Natural killer cell treated with Interleukin-12 subunit alpha and Interleukin-12 subunit beta and Interleukin-15 and Interleukin-18, amount 100 ng/mL, for 72 hours (primary cell): ENCODE data around the gene ADGRL1. TPM values are rescaled to one million over a fixed set of nuclear protein-coding genes. Genes with fewer than 3 reads are reported as not detected.
"Not testable (repeated sequence)": the region's sequence is repeated elsewhere in the genome, so short reads cannot be mapped to it uniquely, and the experiment has no call there.

Experiments
- ATAC-seq, 2 donors: fragments of 150-1000 bp; cut with Tn5 transposase in 1 of 2; sonication (Bioruptor Pico), chemical (Tn5 transposase) in 1 of 2; 2 replicates each; pipeline ENCODE4 v1.10.0; 2021
- DNase-seq: peaks from one replicate; pipeline ENCODE4 v3.0.0; 2022; ENCODE audit warnings: low spot score
- H3K27ac Mint-ChIP-seq, 2 donors: 1 replicate in 1 of 2; 2 replicates in 1 of 2; pipeline ENCODE4 v1.8.0; 2022; ENCODE audit warnings: mixed read lengths in 2 of 2, mild to moderate bottlenecking in 1 of 2, moderate library complexity in 1 of 2
- H3K27me3 Mint-ChIP-seq, 2 donors: 1 replicate in 1 of 2; 2 replicates in 1 of 2; pipeline ENCODE4 v1.8.0; 2022; ENCODE audit warnings: mixed read lengths in 2 of 2
- H3K36me3 Mint-ChIP-seq: one replicate; pipeline ENCODE4 v1.8.0; 2022; ENCODE audit warnings: mixed read lengths
- H3K4me1 Mint-ChIP-seq, 2 donors: 1 replicate in 1 of 2; 2 replicates in 1 of 2; pipeline ENCODE4 v1.8.0; 2022; ENCODE audit warnings: low read depth in 2 of 2, mixed read lengths in 2 of 2, mild to moderate bottlenecking in 1 of 2
- H3K4me3 Mint-ChIP-seq: one replicate; pipeline ENCODE4 v1.8.0; 2022; ENCODE audit warnings: mixed read lengths
- H3K9me3 Mint-ChIP-seq: 2 replicates; pipeline ENCODE4 v1.8.0; 2022; ENCODE audit warnings: mixed read lengths
- total RNA-seq, 2 donors: library from RNA; stranded (reverse); gene quantifications; one replicate each; pipeline ENCODE4 v1.2.3, GENCODE V29; 2022

ADGRL1 gene
- total RNA-seq, 2 donors from 2014 or later = 6.5 to 8.2 TPM

DNA sequence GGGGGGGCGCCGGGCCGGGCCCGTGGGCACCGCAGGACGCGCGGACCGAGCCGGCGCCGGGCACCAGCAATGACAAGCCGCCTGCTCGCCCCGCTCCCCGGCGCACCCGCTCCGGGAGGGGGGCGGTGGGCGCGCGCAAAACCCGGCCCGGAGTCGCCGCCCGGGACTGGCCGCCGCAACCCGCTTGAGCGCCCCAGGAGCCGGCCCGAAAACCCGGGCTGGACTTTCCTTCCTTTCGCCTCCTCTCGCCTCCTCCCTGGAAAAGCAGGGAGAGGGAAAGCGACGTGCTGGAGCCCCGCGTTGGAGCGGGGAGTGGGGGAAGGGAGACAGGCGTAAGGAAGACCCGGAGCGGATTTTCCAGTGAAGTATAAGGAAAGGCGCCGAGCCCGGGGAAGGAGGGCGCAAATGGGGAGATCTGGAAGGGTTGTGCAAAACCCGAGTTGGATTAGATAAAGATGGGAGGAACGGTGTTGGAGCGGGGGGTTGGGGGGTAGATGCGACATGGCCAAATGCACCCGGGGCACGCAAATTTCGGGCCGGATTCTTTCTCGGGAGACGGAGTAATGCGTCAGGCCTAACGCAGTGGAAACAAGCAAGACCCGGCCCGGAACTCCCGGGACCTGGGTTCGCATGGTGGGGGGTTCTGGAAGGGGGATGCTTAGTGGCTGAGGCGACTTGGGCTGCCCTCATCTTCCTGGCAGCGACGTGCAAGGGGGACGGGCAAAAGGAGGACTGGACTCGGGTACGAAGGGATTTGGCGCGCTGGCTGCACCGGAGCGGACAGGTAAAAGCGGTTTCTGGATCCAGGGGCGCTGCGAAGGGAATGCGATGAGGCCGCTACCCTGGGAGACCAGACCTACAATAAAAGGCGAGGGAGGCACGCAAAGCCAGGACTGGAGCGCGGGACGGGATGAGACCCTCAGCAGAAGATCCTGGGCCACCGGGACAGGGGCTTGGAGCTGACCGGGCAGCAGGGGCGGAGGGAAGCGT, 1.1 kb upstream of the ADGRL1 start:
- DNase-seq (peak; percentile 79), ATAC-seq (peak; percentile 82 to 84)
- not testable (repeated sequence) for H3K9me3 Mint-ChIP-seq, H3K36me3 Mint-ChIP-seq
- Mint-ChIP-seq H3K27me3 (peaks cover 8 to 15% of the 10 kb centered on the region in 2 donors), H3K27ac (peak overlapping the region; percentile 68 to 88), H3K4me1 (peaks cover 17 to 22% of the 10 kb centered on the region in 2 donors), H3K4me3 (peak overlapping the region; percentile 95)

DNA sequence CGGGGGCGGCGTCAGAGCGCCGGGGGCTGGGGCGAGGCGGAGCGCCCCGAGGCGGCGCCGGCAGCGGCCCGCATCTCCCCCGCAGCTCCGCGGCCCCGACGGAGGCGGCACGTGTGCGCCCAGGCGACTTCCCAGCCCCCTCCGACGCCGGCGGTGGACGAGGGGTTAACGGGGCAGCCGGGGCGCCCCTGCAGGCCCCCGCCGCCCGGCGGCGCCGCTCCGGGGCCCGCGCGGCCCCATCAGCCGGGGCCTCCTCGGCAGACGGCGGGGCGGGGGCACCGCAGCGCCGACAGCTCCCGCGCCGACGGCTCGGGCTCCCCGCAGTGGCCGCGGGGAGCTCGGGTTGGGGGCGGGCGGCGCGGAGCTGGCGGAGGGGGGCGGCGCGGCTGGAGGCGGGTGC, 339 bp upstream of the ADGRL1 start:
- H3K4me1 Mint-ChIP-seq = peaks cover 17 to 25% of the 10 kb centered on the region in 2 donors
- H3K36me3 Mint-ChIP-seq, H3K9me3 Mint-ChIP-seq, H3K27ac Mint-ChIP-seq, DNase-seq: not testable (repeated sequence)
- ATAC-seq = peak; percentile 11 to 25
- peaks cover 8 to 15% of the 10 kb centered on the region in 2 donors for H3K27me3 Mint-ChIP-seq
- peak overlapping the region; percentile 55 for H3K4me3 Mint-ChIP-seq

DNA sequence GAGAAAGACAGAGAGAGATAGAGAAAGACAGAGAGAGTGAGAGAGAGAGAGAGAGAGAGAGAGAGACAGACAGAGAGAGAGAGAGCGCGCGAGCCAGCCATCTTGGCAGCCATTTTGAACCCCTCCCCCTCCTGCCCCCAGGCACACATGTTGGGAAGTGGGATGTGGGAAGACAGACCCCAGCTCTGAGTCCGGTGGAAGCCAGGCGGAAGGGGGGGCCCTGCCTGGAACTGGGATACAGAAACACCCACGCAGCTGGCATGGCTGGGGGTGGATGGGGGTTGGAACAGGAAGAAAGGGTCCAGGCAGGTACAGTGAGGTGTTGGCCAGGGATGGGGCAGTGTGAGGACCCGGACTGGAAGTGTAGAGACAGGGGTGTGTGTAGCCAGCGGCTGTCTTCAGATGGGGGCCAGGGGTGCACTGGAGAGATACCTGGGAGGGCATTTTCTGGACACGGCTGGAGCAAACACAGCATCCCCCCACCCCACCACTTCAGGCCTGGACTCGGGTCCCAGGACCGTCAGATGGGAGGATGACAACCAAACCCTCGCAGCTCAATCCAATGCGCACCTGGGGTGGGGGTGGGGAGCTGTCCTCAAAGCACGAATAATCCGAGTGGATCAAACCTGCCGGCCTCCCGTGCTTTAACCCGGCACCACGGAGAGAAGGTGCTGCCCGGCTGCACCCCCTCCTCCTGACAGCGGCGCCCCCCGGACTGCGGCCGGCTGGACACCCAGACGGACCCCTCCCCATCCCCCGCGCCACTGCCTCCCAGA, 1.1 kb downstream of the ADGRL1 start:
- H3K27me3 Mint-ChIP-seq = peaks cover 4 to 10% of the 10 kb centered on the region in 2 donors
- not testable (repeated sequence) for H3K36me3 Mint-ChIP-seq, ATAC-seq, DNase-seq, H3K9me3 Mint-ChIP-seq
- H3K4me3 Mint-ChIP-seq = peak overlapping the region; percentile 71
- H3K4me1 Mint-ChIP-seq = peaks cover 23 to 27% of the 10 kb centered on the region in 2 donors
- peak overlapping the region; percentile 1 to 47 for H3K27ac Mint-ChIP-seq

DNA sequence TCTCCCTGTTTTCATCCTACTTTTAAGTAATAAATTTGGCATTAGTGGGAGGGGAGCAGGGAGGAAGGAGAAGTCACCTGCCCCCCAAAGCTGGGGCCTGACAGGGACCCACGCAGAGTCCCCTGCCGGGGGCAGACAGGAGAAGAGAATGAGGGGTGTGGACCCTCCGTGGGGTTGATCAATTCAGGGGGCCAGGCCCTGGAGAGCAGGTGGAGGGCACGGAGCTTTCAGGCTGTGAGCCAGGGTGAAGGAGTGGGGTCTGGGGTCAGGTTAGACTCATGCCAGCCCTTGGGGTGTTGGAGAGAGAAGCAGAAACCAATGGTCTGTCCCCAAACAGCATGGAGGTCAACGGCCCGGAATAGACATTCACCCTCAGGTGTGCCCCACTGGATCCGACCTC, 1.8 kb downstream of the ADGRL1 start:
- not testable (repeated sequence) for H3K9me3 Mint-ChIP-seq, ATAC-seq, DNase-seq, H3K27me3 Mint-ChIP-seq, H3K36me3 Mint-ChIP-seq
- Mint-ChIP-seq H3K27ac (peak overlapping the region; percentile 1 to 47), H3K4me1 (peaks cover 24 to 28% of the 10 kb centered on the region in 2 donors), H3K4me3 (peak overlapping the region; percentile 71)

DNA sequence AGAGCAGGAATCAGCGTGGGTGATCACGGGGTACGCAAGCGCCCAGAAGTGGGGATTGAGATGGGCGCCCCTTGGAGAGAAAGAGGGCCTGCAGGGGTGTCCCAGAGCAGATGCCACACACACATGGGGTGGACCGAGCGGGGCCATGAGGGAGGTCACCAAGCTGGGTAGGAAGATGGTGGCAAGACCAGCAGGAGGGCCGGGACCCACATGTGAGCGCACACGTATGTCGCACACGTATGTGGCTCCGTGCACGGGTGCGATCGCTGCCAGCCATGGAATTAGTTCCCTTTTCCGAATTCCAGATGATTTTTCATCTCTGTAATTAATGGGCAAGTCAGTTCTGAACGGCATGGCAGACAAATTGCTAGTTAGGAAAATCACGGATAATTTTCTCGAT, 2.2 kb downstream of the ADGRL1 start:
- not testable (repeated sequence) for H3K36me3 Mint-ChIP-seq, H3K27me3 Mint-ChIP-seq, H3K9me3 Mint-ChIP-seq, ATAC-seq, DNase-seq
- H3K4me1 Mint-ChIP-seq = peaks cover 24 to 28% of the 10 kb centered on the region in 2 donors
- peak overlapping the region; percentile 71 for H3K4me3 Mint-ChIP-seq
- H3K27ac Mint-ChIP-seq = peak overlapping the region; percentile 1 to 47

DNA sequence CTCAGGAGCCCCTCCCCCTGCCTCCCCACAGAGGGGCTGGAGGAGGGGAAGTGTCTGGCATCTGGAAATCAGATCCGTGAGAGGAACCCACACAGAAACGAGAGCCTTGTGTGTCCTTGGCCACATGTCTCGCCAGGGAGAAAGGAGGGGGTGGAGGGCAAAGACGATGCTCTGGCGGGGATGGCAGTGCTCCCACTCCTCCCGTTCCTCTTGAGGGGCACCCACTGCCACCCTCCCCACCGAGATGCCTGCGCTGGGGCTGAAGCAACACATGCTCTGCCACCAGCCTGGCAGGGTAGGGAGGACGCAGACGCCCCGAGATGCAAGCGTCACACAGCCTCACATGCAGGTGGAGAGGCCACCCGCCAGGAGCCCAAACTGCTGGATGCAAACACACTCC, 2.8 kb downstream of the ADGRL1 start:
- Mint-ChIP-seq H3K4me1 (peaks cover 24 to 28% of the 10 kb centered on the region in 2 donors), H3K27me3 (peaks cover 0 to 5% of the 10 kb centered on the region in 2 donors), H3K4me3 (no peak overlapping the region), H3K36me3 (no peaks in the 10 kb centered on the region), H3K9me3 (no peaks in the 10 kb centered on the region), H3K27ac (no peak overlapping the region)
- DNase-seq (no peak), ATAC-seq (no peak)

DNA sequence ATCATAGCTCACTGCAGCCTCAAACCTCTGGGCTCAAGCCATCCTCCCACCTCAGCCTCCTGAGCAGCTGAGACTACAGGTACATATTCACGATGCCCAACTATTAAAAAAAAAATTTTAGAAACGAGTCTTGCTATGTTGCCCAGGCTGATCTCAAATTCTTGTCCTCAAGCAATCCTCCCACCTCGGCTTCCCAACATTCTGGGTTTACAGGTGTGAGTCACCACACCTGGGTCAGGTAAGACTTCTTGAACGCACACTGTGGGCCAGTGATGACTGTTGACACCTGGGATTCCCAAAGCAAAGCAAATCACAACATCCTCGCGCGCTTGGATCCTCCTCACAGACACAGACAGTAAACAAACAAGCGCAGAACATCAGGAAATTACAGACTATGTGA, 4.5 kb downstream of the ADGRL1 start:
- not testable (repeated sequence) for H3K4me3 Mint-ChIP-seq, H3K36me3 Mint-ChIP-seq, H3K27me3 Mint-ChIP-seq, ATAC-seq, H3K27ac Mint-ChIP-seq, H3K9me3 Mint-ChIP-seq, DNase-seq
- peaks cover 25 to 27% of the 10 kb centered on the region in 2 donors for H3K4me1 Mint-ChIP-seq

DNA sequence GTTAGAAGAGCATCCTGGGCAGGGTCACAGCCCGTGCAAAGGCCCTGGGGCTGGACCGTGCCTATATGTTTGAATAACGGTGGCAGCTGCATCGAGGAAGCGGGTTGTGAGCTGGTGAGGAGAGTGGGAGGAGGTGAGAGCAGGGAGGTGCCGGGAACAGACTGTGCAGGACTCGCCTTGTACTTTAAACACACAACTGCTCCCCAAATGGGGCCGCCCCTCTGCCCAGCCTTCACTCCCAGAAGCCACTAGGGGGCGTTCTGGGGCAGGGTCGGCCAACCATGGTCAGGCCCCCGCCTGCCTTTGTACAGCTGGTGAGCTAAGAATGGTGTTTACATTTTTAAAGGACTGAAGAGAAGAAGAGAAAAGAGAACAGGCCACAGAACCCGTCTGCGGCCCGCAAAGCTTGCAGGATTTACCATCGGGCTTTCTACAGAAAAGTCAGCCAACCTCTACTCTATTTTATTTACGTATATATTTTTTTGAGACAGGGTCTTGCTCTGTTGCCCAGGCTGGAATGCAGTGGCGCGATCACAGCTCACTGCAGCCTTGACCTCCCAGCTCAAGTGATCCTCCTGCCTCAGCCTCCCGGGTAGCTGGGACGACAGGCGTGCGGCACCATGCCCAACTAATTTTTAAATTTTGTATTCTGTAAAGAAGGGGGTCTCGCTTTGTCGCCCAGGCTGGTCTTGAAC, 5.7 kb downstream of the ADGRL1 start:
- Mint-ChIP-seq H3K4me1 (peaks cover 31 to 32% of the 10 kb centered on the region in 2 donors), H3K27ac (peak overlapping the region in 1 of 2 donors; percentile 81)
- H3K9me3 Mint-ChIP-seq, H3K4me3 Mint-ChIP-seq, H3K36me3 Mint-ChIP-seq, H3K27me3 Mint-ChIP-seq, DNase-seq: not testable (repeated sequence)
- peak; percentile 83 to 84 for ATAC-seq

DNA sequence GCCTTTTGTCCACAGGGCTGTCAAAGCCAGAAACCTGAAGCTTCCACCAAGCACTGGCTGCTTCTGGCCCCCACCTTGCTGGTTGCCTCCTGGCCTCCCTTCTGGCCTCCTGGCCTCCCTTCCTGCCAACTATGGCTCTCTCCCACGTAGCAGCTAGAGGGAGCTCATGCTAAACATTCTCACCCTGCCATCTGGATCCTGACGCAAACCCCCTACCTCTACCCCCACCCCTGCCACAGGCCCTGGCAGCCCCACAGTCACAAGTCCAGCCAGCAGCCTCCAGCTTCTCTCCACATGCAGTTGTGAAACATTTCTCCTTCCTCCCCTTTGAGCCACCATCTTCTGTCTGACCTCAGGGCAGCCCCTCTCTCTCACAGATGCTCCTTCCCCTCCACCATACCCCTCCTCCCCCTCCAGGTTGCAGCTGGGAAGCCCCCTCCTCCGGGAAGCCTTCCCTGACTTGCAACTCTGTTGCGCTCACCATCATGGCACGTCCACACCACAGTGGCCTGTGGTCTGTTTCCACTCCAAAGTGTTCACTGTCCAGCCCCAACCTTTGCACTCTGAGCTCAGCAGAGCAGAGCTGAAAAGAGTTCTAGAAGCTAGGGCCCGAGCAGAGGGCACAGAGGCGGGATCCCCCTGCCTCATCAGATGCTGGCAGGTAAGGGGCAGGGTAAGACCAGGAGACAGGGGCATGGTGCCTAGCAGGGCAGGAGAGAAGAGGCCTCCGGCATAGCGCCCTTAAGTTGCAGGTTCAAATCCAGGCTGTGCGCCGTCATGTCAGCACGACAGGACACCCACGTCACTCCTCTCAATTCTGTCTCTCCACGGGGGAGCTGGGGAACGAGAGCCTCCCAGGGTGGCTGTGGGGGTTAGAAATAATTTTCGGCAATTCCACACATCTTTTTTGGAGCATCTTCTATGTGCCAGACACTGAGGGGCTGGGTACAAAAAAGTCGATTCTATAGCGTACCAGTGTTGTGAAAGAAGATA, 7.3 kb downstream of the ADGRL1 start:
- no peak overlapping the region for H3K4me3 Mint-ChIP-seq
- ATAC-seq (no peak), DNase-seq (no peak)
- no peaks in the 10 kb centered on the region for H3K27me3 Mint-ChIP-seq
- no peak overlapping the region for H3K27ac Mint-ChIP-seq
- H3K4me1 Mint-ChIP-seq = peaks cover 25 to 26% of the 10 kb centered on the region in 2 donors
- H3K36me3 Mint-ChIP-seq = no peaks in the 10 kb centered on the region
- no peaks in the 10 kb centered on the region for H3K9me3 Mint-ChIP-seq

DNA sequence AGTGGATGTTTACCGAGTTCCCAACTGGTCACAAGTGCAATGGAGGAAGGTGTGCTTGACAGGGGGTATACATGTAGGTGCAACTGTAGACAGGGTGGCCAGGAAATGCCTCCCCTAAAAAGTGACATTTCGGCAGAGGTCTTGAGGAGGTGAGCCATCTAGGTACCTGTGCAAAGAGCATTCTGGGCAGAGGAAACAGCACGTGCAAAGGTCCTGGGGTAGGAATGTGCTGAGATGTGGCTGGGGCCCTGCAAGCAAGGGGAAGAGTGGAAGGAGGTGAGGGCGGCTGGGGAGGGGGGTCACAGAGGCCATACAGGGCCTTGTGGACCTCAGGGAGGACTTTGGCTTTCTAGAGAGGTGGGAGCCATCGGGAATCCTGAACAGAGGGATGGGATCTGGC, 8.1 kb downstream of the ADGRL1 start:
- no peak for DNase-seq
- H3K36me3 Mint-ChIP-seq = no peaks in the 10 kb centered on the region

DNA sequence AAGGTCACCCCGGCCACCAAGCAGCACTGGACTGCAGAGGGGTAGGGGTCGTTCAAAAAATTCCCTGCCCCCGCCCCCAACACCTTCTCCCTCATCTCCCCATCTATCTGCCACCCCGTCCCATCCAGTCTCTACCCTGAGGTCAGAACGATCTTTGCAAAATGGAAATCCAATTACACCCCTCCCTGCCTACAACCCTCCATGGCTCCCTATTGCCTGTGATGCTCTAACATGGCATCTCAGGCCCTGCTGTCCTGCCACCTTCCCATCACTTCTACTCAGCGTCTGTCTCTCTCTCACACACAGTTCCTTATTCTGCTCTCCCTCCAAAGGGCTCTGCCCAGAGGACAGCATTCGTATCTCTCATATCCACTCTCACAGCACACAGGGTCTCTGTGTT, 8.7 kb downstream of the ADGRL1 start:
- DNase-seq, H3K36me3 Mint-ChIP-seq, H3K27me3 Mint-ChIP-seq, ATAC-seq, H3K9me3 Mint-ChIP-seq: not testable (repeated sequence)
- peak overlapping the region; percentile 33 for H3K4me3 Mint-ChIP-seq
- peak overlapping the region in 1 of 2 donors; percentile 2 for H3K27ac Mint-ChIP-seq
- peaks cover 22 to 25% of the 10 kb centered on the region in 2 donors for H3K4me1 Mint-ChIP-seq

More for the DNA sequence above, 8.1 kb downstream of the ADGRL1 start:
- H3K9me3 Mint-ChIP-seq = no peaks in the 10 kb centered on the region
- H3K4me3 Mint-ChIP-seq = peak overlapping the region; percentile 33
- ATAC-seq = no peak
- peak overlapping the region in 1 of 2 donors; percentile 2 for H3K27ac Mint-ChIP-seq
- H3K27me3 Mint-ChIP-seq = no peaks in the 10 kb centered on the region
- H3K4me1 Mint-ChIP-seq = peaks cover 22 to 25% of the 10 kb centered on the region in 2 donors

DNA sequence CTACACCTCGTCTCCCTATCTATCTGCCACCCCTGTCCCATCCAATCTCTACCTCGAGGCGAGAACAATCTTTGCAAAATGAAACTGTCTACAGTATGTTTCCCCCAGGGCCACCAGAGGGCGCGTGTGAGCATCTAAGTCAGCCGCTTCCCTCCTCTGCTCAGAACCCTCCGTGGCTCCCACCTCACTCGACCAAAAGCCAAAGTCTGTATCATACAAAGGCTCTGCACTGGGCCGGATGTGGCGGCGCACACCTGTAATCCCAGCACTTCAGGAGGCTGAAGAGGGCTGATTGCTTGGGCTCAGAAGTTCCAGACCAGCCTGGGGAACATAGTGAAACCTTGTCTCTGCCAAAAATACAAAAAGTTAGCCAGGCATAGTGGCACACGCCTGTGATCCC, 9.9 kb downstream of the ADGRL1 start:
- not testable (repeated sequence) for H3K36me3 Mint-ChIP-seq, H3K9me3 Mint-ChIP-seq, H3K27me3 Mint-ChIP-seq
- DNase-seq (peak; percentile 78), ATAC-seq (peak; percentile 63 to 78)
- Mint-ChIP-seq H3K27ac (peak overlapping the region in 1 of 2 donors; percentile 38), H3K4me3 (peak overlapping the region; percentile 38), H3K4me1 (peaks cover 20 to 25% of the 10 kb centered on the region in 2 donors)
